ENCODE measurements around the gene CELF6. TPM values are rescaled to one million over a fixed set of nuclear protein-coding genes. Genes with fewer than 3 reads are reported as not detected.

The CELF6 gene
- total and polyA plus RNA-seq, 2 donors (not counting 3 experiments of a cell fraction or from before 2014, with no cell fraction given), result 0.17 TPM; not detected in 1

DNA sequence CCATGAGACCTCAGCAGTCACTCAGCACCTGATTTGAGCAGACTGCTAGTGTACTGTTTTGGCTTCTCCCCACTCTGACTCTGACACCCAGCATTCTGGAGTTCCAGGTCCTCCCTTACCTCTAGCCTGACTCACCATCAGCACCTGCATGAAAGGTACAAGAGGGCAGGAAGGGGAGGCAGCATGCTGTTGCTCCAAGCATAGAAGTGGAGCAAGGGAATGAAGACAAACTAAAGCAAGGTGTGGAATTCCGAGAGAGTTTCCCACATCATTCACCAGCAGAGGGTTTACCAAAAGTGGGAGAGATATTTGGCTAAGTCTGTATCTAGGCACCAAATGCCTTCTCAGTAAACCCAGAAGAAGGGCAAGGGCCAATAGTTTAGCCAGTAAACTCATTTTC, 34.5 kb upstream of the CELF6 start:
- Histone ChIP-seq H3K4me1 (ENCODE audit: control insufficient read depth, extremely low read depth, insufficient read depth, low read length) (peaks cover 8% of the 10 kb centered on the region), H3K9ac (replicated peaks; ENCODE audit: extremely low read depth, insufficient read depth, low read length) (no peak overlapping the region), H3K4me2 (ENCODE audit: insufficient read depth, low read length) (no peak overlapping the region), H3K9me3 (replicated peaks; ENCODE audit: control insufficient read depth, insufficient read depth, low read length) (no peaks in the 10 kb centered on the region), H3K4me3 (replicated peaks in 1 of 3; ENCODE audit: insufficient read depth in 1 of 3, low read depth in 1 of 3, low read length in 3 of 3) (no peak overlapping the region), H3K79me2 (ENCODE audit: control insufficient read depth, insufficient read depth, low read length) (peaks cover 2% of the 10 kb centered on the region), H3K27ac (ENCODE audit: insufficient read depth, low read depth, low read length) (no peak overlapping the region), H3K9me1 (replicated peaks; ENCODE audit: control insufficient read depth, extremely low read depth, insufficient read depth, low read length) (no peaks in the 10 kb centered on the region), H3K36me3 (ENCODE audit: control insufficient read depth in 2 of 2, extremely low read depth in 1 of 2, insufficient read depth in 2 of 2, low read length in 2 of 2) (peaks cover 5 to 22% of the 10 kb centered on the region in 2 experiments), H3K27me3 (ENCODE audit: control insufficient read depth in 2 of 2, insufficient read depth in 2 of 2, low read length in 2 of 2) (no peaks in the 10 kb centered on the region), H2AFZ (ENCODE audit: low read depth, low read length) (no peak overlapping the region), H4K20me1 (replicated peaks; ENCODE audit: control insufficient read depth, extremely low read depth, insufficient read depth, low read length) (no peaks in the 10 kb centered on the region)
- no peak for TF ChIP-seq JUN (IDR thresholded peaks at IDR 0.05; ENCODE audit: borderline replicate concordance, insufficient read depth, insufficient read length, low read depth)
- no peak for TF ChIP-seq MYC (IDR thresholded peaks at IDR 0.05; ENCODE audit: low read depth, low read length)
- TF ChIP-seq, protein P1, sequence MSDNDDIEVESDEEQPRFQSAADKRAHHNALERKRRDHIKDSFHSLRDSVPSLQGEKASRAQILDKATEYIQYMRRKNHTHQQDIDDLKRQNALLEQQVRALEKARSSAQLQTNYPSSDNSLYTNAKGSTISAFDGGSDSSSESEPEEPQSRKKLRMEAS (IDR thresholded peaks at IDR 0.05; ENCODE audit: insufficient read depth, insufficient read length), result no peak
- no peak for TF ChIP-seq FOS (IDR thresholded peaks at IDR 0.05; ENCODE audit: borderline replicate concordance, insufficient read depth, low read length)
- TF ChIP-seq POLR2A (IDR thresholded peaks at IDR 0.05; ENCODE audit: low read depth, low read length), result no peak
- no peak for TF ChIP-seq POLR2AphosphoS5 (IDR thresholded peaks at IDR 0.05; ENCODE audit: insufficient read depth, low read depth, low read length)
- TF ChIP-seq, protein P2, sequence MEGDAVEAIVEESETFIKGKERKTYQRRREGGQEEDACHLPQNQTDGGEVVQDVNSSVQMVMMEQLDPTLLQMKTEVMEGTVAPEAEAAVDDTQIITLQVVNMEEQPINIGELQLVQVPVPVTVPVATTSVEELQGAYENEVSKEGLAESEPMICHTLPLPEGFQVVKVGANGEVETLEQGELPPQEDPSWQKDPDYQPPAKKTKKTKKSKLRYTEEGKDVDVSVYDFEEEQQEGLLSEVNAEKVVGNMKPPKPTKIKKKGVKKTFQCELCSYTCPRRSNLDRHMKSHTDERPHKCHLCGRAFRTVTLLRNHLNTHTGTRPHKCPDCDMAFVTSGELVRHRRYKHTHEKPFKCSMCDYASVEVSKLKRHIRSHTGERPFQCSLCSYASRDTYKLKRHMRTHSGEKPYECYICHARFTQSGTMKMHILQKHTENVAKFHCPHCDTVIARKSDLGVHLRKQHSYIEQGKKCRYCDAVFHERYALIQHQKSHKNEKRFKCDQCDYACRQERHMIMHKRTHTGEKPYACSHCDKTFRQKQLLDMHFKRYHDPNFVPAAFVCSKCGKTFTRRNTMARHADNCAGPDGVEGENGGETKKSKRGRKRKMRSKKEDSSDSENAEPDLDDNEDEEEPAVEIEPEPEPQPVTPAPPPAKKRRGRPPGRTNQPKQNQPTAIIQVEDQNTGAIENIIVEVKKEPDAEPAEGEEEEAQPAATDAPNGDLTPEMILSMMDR (IDR thresholded peaks at IDR 0.05; ENCODE audit: extremely low read depth in 1 of 2, insufficient read depth in 1 of 2, low read depth in 1 of 2, low read length in 2 of 2), result no peak
- no peak for TF ChIP-seq GATA2 (IDR thresholded peaks at IDR 0.05; ENCODE audit: insufficient read depth, insufficient read length, low read depth, low read length)
- no peak for TF ChIP-seq EZH2 (IDR thresholded peaks at IDR 0.05; ENCODE audit: borderline replicate concordance, low read depth, low read length, severe bottlenecking)
- FAIRE-seq, result no peak
- intact Hi-C loops (cut with micrococcal nuclease) (no loop called here), dilution Hi-C loops (cut with MboI; ENCODE audit: extremely low pct_ligation_motif_present, low sequenced_read_pairs) (no loop called here)
- no TSS peak for BruUV-seq (replicated peaks)
- ChIA-PET POLR2A (no interaction called here), CTCF (interaction anchor here (0.5 kb wide), 1 partner anchor 111 kb away, joined by 3 read pairs; no protein-coding TSS in a partner anchor)
- DNase-seq (ENCODE audit: low read depth, low spot score), result no peak
